T1000 (cell line): ENCODE measurements around the gene PKP4.

Experiments
- DNase-seq: peaks from one replicate; lab custom pipeline; 2025; ENCODE audit warnings: mixed read lengths; lab: John Stamatoyannopoulos, UW

The PKP4 gene

DNA sequence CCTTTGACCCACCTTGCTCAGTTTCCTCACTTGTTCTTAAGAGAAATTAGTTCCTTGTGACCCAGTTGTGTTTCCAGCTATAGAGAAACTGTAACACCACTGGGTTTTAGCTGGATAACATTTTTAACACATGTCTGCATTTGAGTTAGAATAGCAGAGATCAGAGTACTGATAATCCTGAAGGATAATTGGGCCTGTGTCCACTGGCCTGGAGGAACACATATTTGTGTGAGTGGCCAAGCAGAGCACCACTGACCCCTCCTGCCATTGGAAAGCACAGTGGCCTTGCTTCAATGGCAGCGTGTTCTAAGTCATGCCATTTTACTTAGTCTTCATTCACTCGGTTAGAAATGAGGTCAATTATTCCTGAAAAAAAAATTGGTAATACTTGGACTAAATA lies 42.6 kb downstream of the PKP4 start:
- no peak for DNase-seq

GRCh38 chr2:158500333-158500732 lies 43.6 kb downstream of the PKP4 start:
- DNase-seq, result no peak

DNA sequence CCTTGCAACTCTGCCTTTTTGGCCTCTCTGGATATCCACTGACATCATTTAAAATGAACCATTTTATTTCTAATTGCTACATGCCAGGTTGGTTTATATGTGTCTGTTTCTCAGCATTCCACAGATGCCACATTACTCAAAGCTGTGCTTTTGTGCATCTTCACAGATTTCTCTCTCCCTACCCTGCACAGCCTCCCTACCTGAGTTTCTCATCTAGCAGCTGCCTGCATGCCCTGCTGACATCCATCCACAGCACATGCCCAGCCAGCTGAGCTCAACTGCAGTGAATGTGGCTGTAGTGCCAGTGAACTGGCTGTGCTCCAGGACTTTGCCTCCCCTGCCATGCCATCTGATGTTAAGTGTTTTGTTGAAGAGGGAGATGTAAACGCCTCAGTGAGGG lies 44.5 kb downstream of the PKP4 start:
- no peak for DNase-seq

- no peak for DNase-seq
Observed at GRCh38 chr2:158502974-158503373, 46.2 kb downstream of the PKP4 start.

- DNase-seq, result no peak
Observed at GRCh38 chr2:158504088-158504487, 47.3 kb downstream of the PKP4 start.

GRCh38 chr2:158505448-158505934 lies 48.7 kb downstream of the PKP4 start:
- no peak for DNase-seq

- no peak for DNase-seq
Observed at GRCh38 chr2:158507141-158507540, 50.4 kb downstream of the PKP4 start.

GRCh38 chr2:158507679-158508078 lies 50.9 kb downstream of the PKP4 start:
- no peak for DNase-seq

- DNase-seq, result no peak
Observed at GRCh38 chr2:158509928-158510797, 53.4 kb downstream of the PKP4 start.

- no peak for DNase-seq
Observed at GRCh38 chr2:158510887-158511286, 54.1 kb downstream of the PKP4 start.

DNA sequence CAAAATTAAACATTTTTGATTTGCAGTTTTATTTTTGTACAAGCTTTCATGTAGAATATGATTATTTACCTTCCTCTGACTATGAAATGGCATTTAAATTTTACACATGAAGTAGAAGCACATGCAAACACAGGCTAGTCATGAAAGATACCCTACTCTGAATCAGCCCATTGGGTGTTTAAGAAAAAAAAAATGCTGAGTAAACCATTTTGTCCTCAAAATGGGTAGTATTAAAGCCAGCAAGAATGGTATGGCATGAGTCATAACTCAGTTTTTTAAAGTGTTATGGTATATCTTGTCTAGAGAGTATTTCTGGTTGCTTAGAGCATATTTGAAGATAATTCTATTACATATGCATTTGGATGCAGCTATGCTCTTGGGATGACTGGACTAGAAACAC lies 55.0 kb downstream of the PKP4 start:
- no peak for DNase-seq

- no peak for DNase-seq
Observed at GRCh38 chr2:158512323-158512722, 55.6 kb downstream of the PKP4 start.

GRCh38 chr2:158513841-158514240 lies 57.1 kb downstream of the PKP4 start:
- DNase-seq, result no peak

DNA sequence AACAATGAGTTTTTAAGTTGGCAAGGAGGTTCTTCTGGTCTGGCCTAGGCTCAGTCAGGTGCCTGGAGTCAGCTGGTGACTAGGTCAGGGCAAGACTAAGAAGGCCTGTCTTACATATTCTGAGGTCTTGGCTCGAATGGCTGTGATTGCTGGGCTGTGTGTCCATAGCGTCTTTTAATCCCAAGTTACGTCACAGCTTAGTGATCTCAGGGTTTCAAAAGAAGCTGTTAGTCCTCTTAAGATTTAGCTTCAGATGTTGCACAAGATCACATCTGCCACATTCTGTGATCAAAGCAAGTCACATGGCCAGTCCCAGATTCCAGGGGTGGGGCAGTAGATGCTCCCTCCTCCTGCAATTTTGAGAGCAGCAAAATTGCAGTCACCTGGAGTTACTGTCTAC lies 61.3 kb downstream of the PKP4 start:
- no peak for DNase-seq

DNA sequence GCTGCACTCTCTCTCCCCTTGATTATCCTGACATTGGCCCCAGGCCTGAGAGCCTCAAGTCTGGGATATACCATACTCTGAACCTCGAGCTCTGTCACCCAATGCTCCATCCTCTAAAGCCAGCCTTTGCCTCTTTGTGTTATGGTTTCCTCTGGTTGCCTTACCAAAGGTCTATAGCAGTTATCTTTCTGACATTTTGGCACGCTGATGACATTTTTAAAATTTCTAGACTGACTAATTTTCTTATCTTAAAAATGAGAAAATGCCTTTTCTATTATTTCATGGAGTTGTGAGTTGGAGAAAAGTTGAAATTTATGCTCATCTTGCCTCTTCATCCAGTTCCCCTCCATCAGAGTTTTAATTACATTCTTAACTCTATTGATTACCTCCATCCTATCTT lies 62.7 kb downstream of the PKP4 start:
- no peak for DNase-seq

DNA sequence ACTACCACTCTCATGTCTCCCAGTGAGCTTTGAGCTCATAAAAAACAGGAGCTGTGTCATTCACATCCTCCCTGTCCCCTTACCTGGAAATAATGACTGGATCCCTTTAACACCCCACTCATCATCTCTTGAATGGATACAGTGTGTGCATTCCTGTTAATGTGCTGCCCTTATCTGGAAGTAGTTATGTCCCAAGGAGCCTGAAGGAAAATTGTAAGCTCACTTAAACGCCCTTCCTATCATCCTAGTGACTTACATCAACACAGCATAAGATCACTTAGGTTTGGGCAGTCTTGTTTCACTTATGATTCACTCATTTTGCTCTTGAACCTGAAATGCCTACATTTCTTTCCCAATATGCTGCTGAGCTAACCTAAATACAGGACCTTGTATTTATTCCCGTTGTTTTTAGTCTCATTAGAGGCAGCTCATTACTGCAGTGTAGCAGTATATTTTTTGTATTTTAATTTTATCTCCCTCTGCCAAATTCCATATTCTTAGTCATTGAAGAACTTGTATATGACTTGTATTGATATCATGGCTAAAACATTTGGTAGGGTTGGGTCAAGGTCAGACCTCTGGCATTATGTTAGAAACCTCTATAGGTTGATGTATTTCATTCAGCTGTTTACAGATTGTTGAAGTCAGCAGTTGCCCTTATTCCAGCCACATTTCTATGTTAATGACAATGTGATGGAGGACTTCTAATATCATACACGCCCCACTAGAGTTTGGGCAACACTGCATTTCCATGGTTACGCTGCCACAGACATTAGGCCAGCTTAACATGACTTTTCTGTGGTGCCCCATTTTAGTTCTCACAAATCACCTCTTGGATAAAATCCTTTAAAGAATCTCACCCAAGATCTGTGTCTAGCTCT lies 72.9 kb downstream of the PKP4 start:
- no peak for DNase-seq

DNA sequence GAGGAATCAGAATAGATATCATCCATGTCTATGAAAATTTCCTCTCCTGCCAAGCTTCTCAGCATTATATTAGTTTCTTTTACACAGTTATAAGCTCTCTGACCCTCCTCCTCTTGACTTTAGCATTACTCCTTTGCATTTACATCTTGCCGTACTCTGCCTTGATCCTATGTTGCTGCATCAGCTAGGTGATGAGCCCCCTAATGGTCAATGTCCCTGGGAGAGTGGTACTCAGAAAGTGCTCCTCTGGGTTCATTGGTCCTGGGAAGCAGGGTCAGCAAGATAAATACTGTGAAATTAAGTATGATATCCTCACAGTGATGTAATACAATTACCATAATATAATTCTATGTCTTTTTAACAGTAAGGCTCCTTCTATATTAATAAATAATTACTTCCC lies 74.1 kb downstream of the PKP4 start:
- DNase-seq, result no peak

GRCh38 chr2:158533009-158533408 lies 76.3 kb downstream of the PKP4 start:
- no peak for DNase-seq

DNA sequence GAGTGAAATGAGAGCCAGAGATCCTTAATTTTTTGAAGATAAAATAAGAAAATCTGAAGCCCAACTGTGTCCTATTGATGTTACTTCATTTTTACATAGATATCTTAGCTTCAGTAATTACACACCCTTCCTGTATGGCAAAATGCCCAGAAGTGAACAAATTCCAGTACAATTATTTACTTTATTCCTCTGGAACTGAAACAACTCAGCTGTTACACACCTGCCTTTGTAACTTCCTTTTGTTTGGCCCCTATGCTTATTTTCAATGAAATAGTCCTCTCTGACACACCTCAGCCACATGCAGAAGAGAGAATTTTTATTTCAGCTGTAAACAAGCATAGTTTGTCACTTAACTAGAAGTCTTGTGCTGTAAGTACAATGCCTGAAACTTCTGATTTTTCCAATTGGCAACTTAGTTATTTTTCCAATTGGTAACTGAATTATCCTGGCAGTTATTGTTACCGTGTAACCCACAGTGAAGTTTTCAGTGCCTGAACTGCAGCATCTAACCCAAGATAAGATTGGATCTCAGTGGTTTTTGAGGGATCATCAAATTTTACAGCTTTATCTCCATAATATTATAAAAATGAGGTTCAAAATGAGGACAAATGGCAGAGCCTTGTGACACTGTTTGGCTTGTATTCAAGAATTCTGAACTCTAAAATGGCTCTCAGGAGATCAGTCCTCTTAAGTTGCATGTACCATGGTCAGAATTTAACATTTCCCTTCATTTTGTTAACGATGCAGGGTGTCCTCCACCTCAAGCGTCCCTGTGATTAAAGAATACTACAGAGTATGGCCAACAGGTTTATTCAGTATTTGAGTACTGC lies 82.6 kb downstream of the PKP4 start:
- DNase-seq, result no peak

DNA sequence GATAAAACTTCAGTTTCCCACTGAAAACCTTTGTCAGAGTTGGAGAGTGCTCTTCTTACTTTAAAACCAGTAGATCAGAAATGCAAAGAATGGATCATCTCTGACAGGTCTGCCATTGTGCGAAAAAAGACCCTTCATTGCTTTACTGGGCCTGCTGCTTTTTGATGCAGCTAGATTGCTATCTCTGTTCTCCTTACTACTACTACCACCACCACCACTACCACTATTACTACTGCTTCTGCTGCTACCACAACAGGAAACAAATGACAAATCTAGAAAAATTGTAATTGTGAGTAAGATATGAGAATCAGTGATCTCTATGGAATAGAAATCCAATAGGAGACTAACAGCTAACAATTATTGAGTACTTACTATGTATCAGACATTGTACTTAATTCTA lies 85.8 kb downstream of the PKP4 start:
- DNase-seq, result no peak

DNA sequence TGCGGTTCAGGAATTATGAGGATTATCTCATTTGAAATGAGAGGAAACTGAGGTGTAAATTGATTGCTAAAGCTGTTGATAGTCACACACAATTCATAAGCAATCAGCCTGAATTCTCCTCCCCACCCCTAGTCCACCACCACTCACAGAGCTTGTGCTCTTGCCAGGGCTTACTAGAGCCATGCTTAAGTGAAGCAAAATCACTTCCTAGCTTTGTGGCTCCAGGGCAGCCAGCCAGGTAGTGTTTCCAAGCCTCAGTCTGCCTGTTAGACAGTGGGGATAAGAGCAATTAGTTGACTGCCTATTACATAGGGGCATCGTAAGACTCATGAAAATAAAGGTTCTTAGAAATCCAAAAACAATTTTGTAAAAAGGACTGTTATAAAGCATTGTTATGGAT lies 87.2 kb downstream of the PKP4 start:
- DNase-seq, result no peak

- no peak for DNase-seq
Observed at GRCh38 chr2:158544998-158545397, 88.2 kb downstream of the PKP4 start.
